T1000 (cell line): ENCODE data around the gene OPCML.

ENCODE experiments used
- DNase-seq: peaks from one replicate; lab custom pipeline; 2025; ENCODE audit warnings: mixed read lengths; lab: John Stamatoyannopoulos, UW

OPCML gene

GRCh38 chr11:133503776-133504175 lies 28.5 kb downstream of the OPCML start:
- no peak for DNase-seq

GRCh38 chr11:133503236-133503635 lies 29.1 kb downstream of the OPCML start:
- DNase-seq = no peak

GRCh38 chr11:133501643-133502539 lies 30.4 kb downstream of the OPCML start:
- no peak for DNase-seq

- DNase-seq = no peak
Observed at GRCh38 chr11:133500936-133501335, 31.4 kb downstream of the OPCML start.

GRCh38 chr11:133500435-133500834 lies 31.9 kb downstream of the OPCML start:
- DNase-seq = no peak

- DNase-seq = no peak
Observed at GRCh38 chr11:133498969-133499368, 33.3 kb downstream of the OPCML start.

GRCh38 chr11:133497477-133498140 lies 34.7 kb downstream of the OPCML start:
- no peak for DNase-seq

GRCh38 chr11:133492895-133493294 lies 39.4 kb downstream of the OPCML start:
- no peak for DNase-seq

- DNase-seq = no peak
Observed at GRCh38 chr11:133491680-133492383, 40.5 kb downstream of the OPCML start.

GRCh38 chr11:133480722-133481121 lies 51.6 kb downstream of the OPCML start:
- DNase-seq = no peak

- no peak for DNase-seq
Observed at GRCh38 chr11:133479209-133479608, 53.1 kb downstream of the OPCML start.

- DNase-seq = no peak
Observed at GRCh38 chr11:133477251-133477625, 55.1 kb downstream of the OPCML start.

GRCh38 chr11:133476570-133477250 lies 55.6 kb downstream of the OPCML start:
- no peak for DNase-seq

- DNase-seq = no peak
Observed at GRCh38 chr11:133474461-133474860, 57.8 kb downstream of the OPCML start.

- DNase-seq = no peak
Observed at GRCh38 chr11:133467686-133468085, 64.6 kb downstream of the OPCML start.

- no peak for DNase-seq
Observed at GRCh38 chr11:133443206-133443747, 89.0 kb downstream of the OPCML start.

GRCh38 chr11:133441964-133442660 lies 90.2 kb downstream of the OPCML start:
- no peak for DNase-seq

GRCh38 chr11:133425992-133426391 lies 106.3 kb downstream of the OPCML start:
- DNase-seq = no peak

GRCh38 chr11:133425245-133425644 lies 107.1 kb downstream of the OPCML start:
- no peak for DNase-seq

- no peak for DNase-seq
Observed at GRCh38 chr11:133418218-133418617, 114.1 kb downstream of the OPCML start.

- DNase-seq = no peak
Observed at GRCh38 chr11:133414506-133414905, 117.8 kb downstream of the OPCML start.
